Ectodermal cell (in vitro differentiated cells): Measurements from ENCODE around the gene PTGIS.

Experiments used
- H3K27ac ChIP-seq: 2 replicates; pipeline ENCODE4 v1.7.0; 2013; ENCODE audit warnings: mild to moderate bottlenecking, low read depth, low read length; ENCODE audit not compliant: insufficient read depth, poor library complexity, severe bottlenecking
- H3K27me3 ChIP-seq: 2 replicates; pipeline ENCODE4 v1.7.0; 2013; ENCODE audit warnings: mild to moderate bottlenecking, low read length; ENCODE audit not compliant: insufficient read depth, control insufficient read depth, poor library complexity, severe bottlenecking
- H3K36me3 ChIP-seq: one replicate; pipeline ENCODE4 v1.7.0; 2013; ENCODE audit warnings: low read length; ENCODE audit not compliant: control insufficient read depth, insufficient read depth
- H3K4me1 ChIP-seq: one replicate; pipeline ENCODE4 v1.7.0; 2013; ENCODE audit warnings: low read length; ENCODE audit not compliant: control insufficient read depth, insufficient read depth
- H3K4me3 ChIP-seq: 2 replicates; pipeline ENCODE4 v1.7.0; 2013; ENCODE audit warnings: low read depth, low read length, control low read depth; ENCODE audit not compliant: insufficient read depth
- H3K9me3 ChIP-seq: 2 replicates; pipeline ENCODE4 v1.7.0; 2013; ENCODE audit warnings: mild to moderate bottlenecking, low read length, moderate library complexity; ENCODE audit not compliant: control insufficient read depth
- WGBS, 2 experiments: methylation state at CpG; one replicate each; pipeline ENCODE4 v1.1.7; 2013; ENCODE audit warnings: missing lambda C conversion rate in 2 of 2; 5-methylcytosine and 5-hydroxymethylcytosine counted together

Gene PTGIS

GRCh38 chr20:49543071-49543857 lies 24.7 kb downstream of the PTGIS start:
- Histone ChIP-seq H3K4me3 (no peak overlapping the region), H3K9me3 (no peaks in the 10 kb centered on the region), H3K4me1 (no peaks in the 10 kb centered on the region), H3K36me3 (peaks cover 21% of the 10 kb centered on the region), H3K27me3 (no peaks in the 10 kb centered on the region), H3K27ac (no peak overlapping the region)
- 91 to 93% methylated on average over 13 of the region's 13 CpGs for WGBS, 2 experiments

GRCh38 chr20:49542514-49542991 lies 25.4 kb downstream of the PTGIS start:
- WGBS, 2 experiments: 94 to 95% methylated on average over 4 of the region's 4 CpGs
- Histone ChIP-seq H3K4me1 (no peaks in the 10 kb centered on the region), H3K9me3 (no peaks in the 10 kb centered on the region), H3K4me3 (no peak overlapping the region), H3K27ac (no peak overlapping the region), H3K36me3 (peaks cover 21% of the 10 kb centered on the region), H3K27me3 (no peaks in the 10 kb centered on the region)

DNA sequence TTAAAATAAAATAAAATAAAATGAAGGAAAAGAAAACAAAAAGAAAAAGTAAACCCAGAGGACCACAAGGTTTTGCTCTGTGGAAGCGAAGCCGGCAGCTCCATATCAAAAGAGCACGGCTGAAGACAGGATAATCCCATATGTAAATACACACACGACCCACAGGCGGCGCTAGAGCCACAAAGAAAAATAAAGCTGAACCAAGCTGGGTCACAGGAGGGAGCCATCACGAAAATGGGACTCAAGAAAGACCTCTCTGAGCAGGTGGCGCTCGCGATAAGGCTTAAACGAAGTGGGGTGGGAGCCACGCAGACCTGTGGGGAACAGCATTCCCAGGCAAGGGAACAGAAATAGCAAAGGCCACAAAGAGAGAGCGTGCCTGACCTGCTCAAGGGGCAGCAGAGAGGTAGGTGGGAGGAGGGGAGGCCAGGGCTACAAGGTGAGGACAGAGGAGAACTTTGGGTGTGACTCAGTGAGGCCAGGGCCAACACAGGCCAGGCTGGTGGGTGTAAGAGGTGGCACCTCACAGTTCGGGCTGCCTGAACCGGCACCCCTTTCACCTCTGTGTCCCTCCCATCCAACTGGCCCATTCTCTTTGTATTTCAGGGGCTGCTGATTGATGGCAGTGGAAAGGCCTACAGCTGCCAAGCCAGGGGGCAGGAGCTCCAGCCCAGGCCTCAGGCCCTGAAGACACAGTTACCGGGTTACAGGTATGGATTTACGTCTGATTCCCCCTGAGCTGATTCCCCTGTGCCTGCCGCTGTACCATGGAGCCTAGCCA lies 26.0 kb downstream of the PTGIS start:
- WGBS, 2 experiments: 55% methylated on average over 18 of the region's 18 CpGs
- Histone ChIP-seq H3K4me1 (no peaks in the 10 kb centered on the region), H3K27me3 (no peaks in the 10 kb centered on the region), H3K27ac (no peak overlapping the region), H3K36me3 (peaks cover 21% of the 10 kb centered on the region), H3K4me3 (no peak overlapping the region), H3K9me3 (no peaks in the 10 kb centered on the region)

DNA sequence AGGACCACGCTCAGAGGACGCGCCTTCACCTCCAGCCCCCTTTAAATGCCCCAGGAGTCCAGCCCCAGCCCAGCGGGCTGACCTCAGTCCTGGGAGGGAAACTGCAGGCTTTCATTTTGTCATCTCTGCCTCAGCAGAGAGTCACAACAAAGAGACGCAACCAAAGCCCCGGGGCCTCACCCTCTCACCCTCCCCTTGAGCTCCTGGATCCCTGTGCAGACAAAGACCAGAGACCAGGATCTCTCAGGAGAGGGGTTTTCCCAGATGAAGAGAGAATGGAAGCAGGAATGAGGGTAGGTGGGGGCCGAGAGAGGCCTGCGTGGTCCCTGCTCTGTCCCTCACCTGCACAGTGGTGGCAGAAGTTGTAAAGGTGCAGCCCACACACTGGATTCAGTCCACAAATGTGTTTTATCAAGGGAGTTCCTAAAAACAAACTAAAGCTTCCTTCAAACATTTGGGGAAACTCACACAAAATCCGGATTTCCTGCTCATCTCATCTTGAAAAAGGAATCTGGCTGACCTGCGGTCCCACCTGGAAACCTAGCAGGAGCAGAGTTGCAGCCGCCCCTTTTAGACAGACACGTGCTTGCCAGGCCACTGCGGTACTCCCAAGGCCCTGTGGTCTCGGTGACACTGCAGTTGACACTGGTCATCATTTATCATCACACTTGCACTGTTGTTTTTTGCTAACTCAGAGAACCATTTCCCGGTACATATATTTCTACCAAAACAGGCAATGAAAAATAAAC lies 27.1 kb downstream of the PTGIS start:
- Histone ChIP-seq H3K4me3 (no peak overlapping the region), H3K36me3 (peaks cover 15% of the 10 kb centered on the region), H3K27me3 (no peaks in the 10 kb centered on the region), H3K27ac (no peak overlapping the region), H3K4me1 (no peaks in the 10 kb centered on the region), H3K9me3 (no peaks in the 10 kb centered on the region)
- WGBS, 2 experiments: 81% methylated on average over 15 of the region's 15 CpGs

- WGBS, 2 experiments: 91 to 92% methylated on average over 6 of the region's 6 CpGs
- Histone ChIP-seq H3K9me3 (no peaks in the 10 kb centered on the region), H3K27me3 (no peaks in the 10 kb centered on the region), H3K4me3 (no peak overlapping the region), H3K36me3 (peaks cover 10% of the 10 kb centered on the region), H3K4me1 (no peaks in the 10 kb centered on the region), H3K27ac (no peak overlapping the region)
Measured at GRCh38 chr20:49540232-49540620, 27.7 kb downstream of the PTGIS start.

- Histone ChIP-seq H3K27me3 (no peaks in the 10 kb centered on the region), H3K4me3 (no peak overlapping the region), H3K4me1 (no peaks in the 10 kb centered on the region), H3K9me3 (no peaks in the 10 kb centered on the region), H3K27ac (no peak overlapping the region), H3K36me3 (peaks cover 10% of the 10 kb centered on the region)
- WGBS, 2 experiments: 93 to 95% methylated on average over 21 of the region's 21 CpGs
Measured at GRCh38 chr20:49539481-49540231, 28.3 kb downstream of the PTGIS start.

- H3K36me3 ChIP-seq: peaks cover 10% of the 10 kb centered on the region
- no peak overlapping the region for H3K4me3 ChIP-seq
- no peaks in the 10 kb centered on the region for H3K4me1 ChIP-seq
- H3K9me3 ChIP-seq: no peaks in the 10 kb centered on the region
- no peak overlapping the region for H3K27ac ChIP-seq
- H3K27me3 ChIP-seq: no peaks in the 10 kb centered on the region
- 90 to 100% methylated on average over 1 to 2 of the region's 3 CpGs for WGBS, 2 experiments
Measured at GRCh38 chr20:49538950-49539349, 29.0 kb downstream of the PTGIS start.

GRCh38 chr20:49534255-49534712 lies 33.7 kb downstream of the PTGIS start:
- peaks cover 4% of the 10 kb centered on the region for H3K36me3 ChIP-seq
- no peak overlapping the region for H3K4me3 ChIP-seq
- no peaks in the 10 kb centered on the region for H3K4me1 ChIP-seq
- H3K27me3 ChIP-seq: no peaks in the 10 kb centered on the region
- whole genome bisulfite sequencing, 2 experiments: 42 to 47% methylated on average over 3 of the region's 3 CpGs
- no peak overlapping the region for H3K27ac ChIP-seq
- no peaks in the 10 kb centered on the region for H3K9me3 ChIP-seq

DNA sequence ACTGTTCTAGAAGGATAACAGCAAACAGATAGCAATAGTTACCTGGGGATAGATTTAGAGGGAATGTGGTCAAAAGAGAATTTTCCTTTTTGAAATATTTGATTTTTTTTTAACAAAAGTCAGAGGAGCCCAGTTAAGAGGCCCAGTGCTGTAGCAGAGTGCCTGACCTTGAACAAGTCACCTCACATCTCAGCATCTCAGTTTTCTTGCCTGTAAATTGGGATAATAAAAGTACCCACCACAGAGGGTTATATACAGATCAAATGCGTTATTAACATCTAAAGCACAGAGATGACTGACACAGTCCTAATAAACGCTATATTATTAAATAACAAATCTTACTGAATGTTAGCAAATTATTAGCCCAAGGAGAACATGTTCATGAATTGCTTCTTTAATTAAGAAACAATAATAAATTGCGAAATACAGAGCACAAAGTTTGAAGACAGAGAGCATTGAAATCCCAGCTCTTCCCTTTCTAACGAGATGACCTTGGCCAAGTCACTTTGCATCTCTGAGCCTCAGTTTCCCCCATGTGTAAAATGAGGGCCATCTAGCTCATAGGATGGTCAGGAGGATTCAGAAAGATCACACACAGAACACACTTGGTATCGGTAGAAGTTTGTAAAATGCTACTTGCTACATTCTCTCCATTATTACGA lies 35.5 kb downstream of the PTGIS start:
- 94 to 96% methylated on average over 6 of the region's 6 CpGs for WGBS, 2 experiments
- H3K27me3 ChIP-seq: no peaks in the 10 kb centered on the region

More for the DNA sequence above, 35.5 kb downstream of the PTGIS start:
- no peaks in the 10 kb centered on the region for H3K9me3 ChIP-seq
- no peak overlapping the region for H3K27ac ChIP-seq
- H3K36me3 ChIP-seq: no peaks in the 10 kb centered on the region
- no peak overlapping the region for H3K4me3 ChIP-seq
- no peaks in the 10 kb centered on the region for H3K4me1 ChIP-seq
